GM19455 (cell line): ENCODE results near the gene MYO9A.

Experiments
- ATAC-seq: cut with Tn5 transposase; IDR thresholded peaks from one replicate; pipeline ENCODE4 v1.9.1; 2021; ENCODE audit not compliant: unreplicated experiment

The MYO9A gene

DNA sequence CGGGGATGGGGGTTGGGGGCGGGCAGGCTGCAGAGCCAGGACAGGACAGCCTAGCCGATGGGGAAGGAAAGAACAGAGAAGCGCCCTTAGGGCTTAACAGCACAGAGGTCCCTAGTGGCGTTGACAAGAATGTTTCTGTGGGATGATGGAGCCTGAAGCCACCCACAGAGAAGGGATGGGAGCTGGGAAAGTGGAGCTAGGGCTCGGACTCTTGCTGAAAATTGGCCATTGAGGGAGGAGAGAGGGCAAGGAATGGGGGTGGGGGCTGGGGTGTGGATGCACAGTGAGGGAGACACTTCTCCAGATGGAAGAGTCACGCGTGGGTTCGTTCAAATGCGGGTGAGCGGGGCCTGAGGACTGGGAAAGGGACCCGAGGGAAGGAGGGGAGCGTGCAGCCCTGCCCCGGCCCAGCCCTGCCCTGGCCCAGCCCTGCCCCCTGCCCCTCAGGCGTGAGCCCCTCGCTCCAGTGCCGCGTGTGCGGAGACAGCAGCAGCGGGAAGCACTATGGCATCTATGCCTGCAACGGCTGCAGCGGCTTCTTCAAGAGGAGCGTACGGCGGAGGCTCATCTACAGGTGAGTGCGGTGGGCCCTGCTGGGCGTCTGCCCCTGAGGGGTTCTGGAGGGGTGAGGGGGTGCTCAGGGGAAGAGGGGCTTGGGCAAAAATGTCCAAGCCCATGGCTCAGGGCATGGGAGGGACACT, 306.8 kb downstream of the MYO9A start:
- no peak for ATAC-seq

DNA sequence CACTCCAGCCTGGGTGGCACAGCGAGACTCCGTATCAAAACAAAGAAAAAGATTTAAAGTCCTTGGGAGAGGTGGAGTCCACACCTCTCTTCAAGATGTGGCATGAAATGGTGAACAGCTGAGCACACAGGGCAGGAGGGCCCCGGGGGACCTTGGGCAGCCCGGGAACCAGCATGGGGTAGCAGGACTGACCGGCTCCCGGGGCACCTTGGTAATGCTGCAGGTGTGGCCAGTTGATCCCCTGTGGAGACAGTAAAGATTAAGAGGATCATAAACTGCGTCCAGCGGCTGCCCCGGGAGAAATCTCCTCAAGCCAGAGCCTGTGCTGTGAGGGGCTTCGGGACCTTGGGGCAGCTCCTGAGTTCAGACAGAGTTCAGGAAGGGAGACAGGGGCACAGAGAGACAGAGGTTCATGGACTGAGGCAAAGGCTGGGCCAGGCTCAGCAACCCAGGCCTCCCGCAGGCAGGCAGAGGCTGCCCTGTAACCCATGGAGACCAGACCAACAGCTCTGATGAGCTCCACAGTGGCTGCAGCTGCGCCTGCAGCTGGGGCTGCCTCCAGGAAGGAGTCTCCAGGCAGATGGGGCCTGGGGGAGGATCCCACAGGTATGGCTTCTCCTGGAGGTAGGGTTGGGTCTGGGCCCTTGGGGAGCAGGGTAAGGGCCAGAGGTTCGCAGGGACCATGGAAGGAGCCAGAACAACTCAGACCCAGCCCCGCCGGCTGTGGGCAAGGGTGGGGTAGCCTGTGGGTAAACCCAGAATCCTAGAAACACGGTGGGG, 307.5 kb downstream of the MYO9A start, which contains the start of gene NR2E3:
Gene NR2E3 (plus strand): TSS at position 299 of the 780 bp plus-strand sequence. CDS start 190 bp downstream, at position 489.
- ATAC-seq: no peak

DNA sequence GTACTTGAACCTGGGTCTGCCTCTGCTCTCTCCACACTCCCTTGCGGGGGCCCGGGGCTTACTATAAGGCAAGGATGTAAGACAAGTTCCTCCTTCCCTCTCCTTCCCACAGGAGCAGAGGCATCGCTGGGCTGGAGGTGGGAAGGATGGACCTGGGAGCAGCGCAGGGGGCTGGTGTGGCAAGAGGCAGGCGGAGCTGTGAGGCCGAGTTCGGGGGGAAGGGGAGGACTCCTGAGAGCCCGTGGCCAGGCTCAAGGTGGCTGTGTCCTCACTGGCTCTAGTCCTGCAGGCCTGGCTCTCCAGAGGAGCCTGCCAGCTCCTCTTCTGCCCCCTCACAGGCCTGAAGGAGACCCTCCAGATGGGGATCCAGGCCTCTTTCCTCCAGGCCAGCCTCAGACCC, 308.6 kb downstream of the MYO9A start:
- ATAC-seq: no peak

DNA sequence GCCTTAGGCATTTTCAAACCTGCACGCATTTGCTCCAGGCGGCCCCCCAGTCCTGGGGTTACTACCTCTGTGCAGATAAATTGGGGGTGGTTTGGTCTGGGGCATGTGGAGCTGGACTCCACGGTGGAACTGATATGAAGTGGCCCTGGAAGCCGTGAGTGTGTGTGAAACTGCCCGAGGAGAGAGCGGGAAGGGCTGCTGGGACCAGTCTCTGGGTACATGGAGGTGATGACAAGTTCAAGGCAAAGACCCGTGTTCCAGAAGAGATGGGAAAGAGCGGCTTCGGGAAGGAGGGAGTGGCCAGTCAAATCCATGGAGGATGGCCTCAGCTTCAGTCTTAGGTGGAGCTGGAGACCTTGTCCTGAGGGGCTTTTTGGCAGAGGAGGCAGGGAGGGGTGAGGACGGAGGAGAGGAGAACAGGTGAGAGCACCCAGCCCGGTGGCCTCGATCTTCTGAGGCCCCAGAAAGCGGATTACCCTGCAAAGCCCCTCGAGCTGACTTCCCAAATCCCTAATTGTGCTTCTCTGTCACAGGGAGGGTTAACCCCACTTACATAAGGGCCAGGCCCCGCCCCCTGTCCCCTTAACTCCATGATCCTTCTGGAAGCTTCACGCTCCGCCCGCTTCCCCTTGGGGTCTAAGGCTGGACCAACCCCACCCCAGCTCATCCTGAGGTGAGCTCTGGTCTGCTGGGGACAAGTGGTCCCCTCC, 309.5 kb downstream of the MYO9A start:
- no peak for ATAC-seq

DNA sequence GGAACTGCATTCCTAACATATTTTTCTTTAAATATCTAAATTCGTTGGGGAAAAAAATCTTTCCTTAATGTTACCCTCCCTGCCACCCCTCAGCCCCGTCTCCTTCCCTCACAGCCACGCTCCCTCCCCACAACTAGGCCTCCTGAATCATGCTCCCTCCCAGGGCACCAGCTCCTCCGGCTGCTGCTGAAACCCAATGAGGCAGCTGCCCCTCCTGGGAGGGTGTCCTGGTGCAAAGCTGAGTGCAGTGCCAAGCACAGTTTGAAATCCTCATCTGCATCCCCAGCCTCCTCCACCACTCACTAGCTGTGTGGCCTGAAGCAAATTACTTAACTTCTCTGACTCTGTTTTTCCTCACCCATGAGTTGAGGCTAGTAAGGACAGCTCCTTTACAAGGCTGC, 310.3 kb downstream of the MYO9A start:
- ATAC-seq: no peak

DNA sequence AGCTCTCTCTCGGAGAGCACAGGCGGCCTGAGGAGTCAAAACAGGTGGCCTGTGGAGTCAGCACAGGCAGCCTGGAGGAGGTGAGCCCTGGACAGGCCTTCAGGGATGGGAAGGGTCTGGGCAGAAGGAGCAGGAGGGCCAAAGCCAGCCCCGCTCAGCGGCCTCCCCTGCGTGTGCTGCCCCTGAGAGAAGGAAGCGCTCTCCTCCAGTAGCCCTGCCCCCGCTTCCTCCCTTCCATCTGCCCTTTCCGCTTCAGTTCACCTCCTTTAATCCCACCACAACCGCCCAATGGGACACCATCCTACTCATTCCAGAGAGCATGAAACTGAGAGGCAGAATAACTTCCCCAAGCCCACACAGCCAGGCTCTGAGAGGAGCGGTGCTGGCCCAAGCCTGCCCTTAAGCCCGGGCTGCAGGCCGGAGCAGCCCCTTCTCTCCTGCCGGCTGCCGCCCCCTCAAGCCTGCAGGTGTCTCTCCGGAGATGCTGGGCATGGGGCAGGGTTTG, 310.8 kb downstream of the MYO9A start:
- ATAC-seq: no peak

GRCh38 chr15:71806452-71806931, 311.5 kb downstream of the MYO9A start:
- no peak for ATAC-seq

DNA sequence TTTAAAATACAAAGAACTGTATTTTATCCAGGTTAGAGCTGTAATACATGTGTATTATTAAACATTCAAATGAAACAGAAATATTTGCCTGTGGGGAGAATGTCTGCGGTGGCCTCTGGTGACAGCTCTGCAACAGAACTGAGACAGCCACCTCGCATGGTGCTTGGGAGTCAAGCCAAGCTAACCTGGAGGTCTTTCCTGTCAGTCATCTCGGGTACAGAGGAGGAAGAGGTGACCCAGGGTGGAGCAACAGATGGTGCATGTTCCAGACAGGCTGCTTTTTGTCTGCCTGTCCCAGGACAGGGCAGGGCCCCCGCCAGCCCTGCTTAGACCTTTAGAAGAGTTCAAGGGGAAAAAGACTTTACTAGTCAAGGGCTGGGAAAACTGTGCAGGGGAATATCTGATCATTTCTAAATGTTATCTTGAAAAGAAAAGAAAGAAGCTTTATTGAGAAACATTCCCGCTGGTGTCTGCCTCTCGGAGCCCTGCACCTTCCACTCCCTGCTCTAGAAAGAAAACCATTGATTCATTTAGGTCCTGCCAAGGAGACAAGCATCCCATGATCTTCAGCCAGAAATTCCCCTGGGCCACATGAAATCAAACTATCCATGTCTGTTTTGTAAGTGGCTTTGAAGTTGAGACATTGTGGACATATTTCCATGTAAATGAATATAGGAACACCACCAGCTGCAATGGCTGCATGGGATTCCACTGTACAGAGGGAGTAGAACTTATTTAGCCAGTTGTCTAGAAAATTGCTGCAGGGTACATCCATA, 313.1 kb downstream of the MYO9A start:
- no peak for ATAC-seq

- ATAC-seq: no peak
These were observed 313.7 kb downstream of the MYO9A start for GRCh38 chr15:71804226-71804625.

- ATAC-seq: no peak
These were observed 315.2 kb downstream of the MYO9A start for GRCh38 chr15:71802770-71803169.

GRCh38 chr15:71801935-71802655, 315.9 kb downstream of the MYO9A start:
- no peak for ATAC-seq

GRCh38 chr15:71800835-71801745, 316.9 kb downstream of the MYO9A start:
- no peak for ATAC-seq

DNA sequence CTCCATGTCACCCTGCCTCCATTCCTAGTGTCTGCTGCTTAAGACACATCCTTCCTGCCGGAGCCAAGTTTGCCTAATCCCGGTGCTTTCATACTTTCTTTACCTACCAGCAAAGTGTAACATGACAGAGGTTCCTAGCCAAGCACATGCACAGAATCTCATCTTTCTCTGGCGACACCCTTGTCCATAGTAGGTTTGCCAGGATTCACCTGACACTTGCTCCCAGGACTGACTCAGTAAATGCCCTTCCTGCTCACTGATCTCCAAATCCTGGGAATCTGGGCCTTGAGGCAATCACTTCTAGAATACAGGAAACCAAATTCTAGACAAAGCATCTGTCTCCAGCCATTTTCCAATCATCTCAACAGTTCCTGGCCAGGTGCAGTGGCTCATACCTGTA, 317.8 kb downstream of the MYO9A start:
- ATAC-seq: no peak

DNA sequence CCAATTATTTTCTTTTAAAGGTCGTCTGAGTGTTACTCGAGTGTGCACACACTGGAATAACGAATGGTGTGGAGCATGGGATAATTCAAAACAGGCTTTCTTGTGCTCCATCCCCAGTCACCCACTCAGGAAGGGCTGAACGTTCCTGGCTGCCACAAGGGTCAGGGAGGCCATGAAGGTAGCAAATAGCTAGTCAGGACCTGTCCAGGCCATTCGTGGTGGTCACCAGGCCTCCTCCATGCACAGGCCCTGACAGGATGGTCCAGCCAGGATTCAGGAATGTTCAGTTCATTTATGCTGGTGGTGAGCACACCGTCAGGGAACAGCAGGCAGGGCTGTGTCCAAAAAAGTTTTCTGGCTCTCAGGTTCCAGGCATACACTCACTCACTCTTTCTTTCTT, 319.3 kb downstream of the MYO9A start:
- no peak for ATAC-seq

DNA sequence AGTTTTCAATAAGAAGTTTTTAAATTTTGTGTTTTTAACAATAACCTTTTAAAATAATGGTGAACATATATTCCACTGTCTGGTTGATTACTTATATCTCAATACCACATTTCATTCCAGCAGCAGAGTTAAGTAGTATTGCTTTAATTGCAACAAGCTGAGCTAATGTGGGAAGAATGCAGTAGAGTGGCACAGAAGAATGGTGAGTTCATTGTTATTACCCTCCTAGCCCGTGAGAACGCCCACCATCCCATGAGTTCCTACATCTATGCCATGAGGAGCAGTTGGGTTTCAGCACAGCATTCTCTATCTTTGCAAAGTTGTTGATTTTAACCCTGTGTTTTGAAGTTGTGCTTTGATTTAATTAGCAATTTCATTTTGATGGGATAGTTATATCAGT, 325.4 kb downstream of the MYO9A start:
- no peak for ATAC-seq

DNA sequence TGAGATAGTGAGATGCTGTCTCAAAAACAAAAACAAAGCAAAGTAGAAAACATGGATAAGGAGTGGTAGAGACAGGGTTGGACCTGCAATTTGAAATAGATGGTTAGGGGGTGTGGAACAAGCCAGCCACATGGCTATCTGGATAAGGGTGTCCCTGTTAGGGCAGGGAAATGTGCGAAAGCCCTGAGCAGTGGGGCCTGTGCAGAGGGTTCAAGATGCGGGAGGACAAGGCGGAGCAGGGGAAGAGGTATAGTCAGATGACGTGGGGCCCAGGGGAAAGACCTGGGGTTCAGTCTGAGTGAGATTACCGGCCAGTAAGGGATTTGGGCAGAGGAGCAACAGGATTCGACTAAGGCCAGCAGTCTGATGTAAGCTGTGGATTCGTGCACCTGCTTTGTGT, 326.0 kb downstream of the MYO9A start:
- no peak for ATAC-seq

GRCh38 chr15:71790081-71790480, 327.9 kb downstream of the MYO9A start:
- ATAC-seq: no peak

DNA sequence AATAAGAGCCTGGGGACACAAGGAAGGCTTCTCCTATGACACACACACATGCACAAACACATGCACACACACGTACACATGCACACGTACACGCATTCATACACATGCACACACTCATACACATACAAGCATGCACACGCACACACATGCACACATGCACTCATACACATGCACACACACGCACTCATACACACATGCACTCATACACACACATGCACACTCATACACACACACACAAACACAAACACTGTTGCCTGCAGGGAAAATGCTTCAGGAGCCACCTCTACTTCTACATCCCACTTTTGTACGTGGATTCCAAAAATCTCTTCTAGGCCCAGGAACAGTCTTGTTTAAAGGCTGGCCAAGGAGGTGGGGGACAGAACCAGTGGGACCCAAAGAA, 328.3 kb downstream of the MYO9A start:
- ATAC-seq: no peak
